Stimulated activated naive CD8-positive, alpha-beta T cell treated with anti-CD3 and anti-CD28 coated beads, Interleukin-15, Interleukin-2, amounts not matched to agents 100 ng/mL and 50 ng/mL, for 24 hours (primary cell): ENCODE data around the gene TLR9.
"Not testable (repeated sequence)": the region's sequence is repeated elsewhere in the genome, so short reads cannot be mapped to it uniquely, and the experiment has no call there.

Experiments
- H3K27ac Mint-ChIP-seq: one replicate; pipeline ENCODE4 v1.8.0; 2021; ENCODE audit warnings: mild to moderate bottlenecking, mixed read lengths
- H3K27me3 Mint-ChIP-seq: one replicate; pipeline ENCODE4 v1.8.0; 2021; ENCODE audit warnings: mixed read lengths
- H3K36me3 Mint-ChIP-seq: one replicate; pipeline ENCODE4 v1.8.0; 2021; ENCODE audit warnings: low read depth, mixed read lengths
- H3K4me1 Mint-ChIP-seq: one replicate; pipeline ENCODE4 v1.8.0; 2021; ENCODE audit warnings: low read depth, mixed read lengths
- H3K4me3 Mint-ChIP-seq: one replicate; pipeline ENCODE4 v1.8.0; 2021; ENCODE audit warnings: mild to moderate bottlenecking, mixed read lengths
- H3K9me3 Mint-ChIP-seq: one replicate; pipeline ENCODE4 v1.8.0; 2021; ENCODE audit warnings: mixed read lengths

TLR9 gene

GRCh38 chr3:52225452-52226228 lies at the start of gene TLR9:
TLR9 (minus strand) TSS chr3:52225645; CDS start chr3:52225529, 116 bp downstream.
- Mint-ChIP-seq H3K36me3 (peaks cover 10% of the 10 kb centered on the region), H3K4me3 (peak within 1 kb of the TSS; percentile 63), H3K9me3 (no peaks in the 10 kb centered on the region), H3K27me3 (no peaks in the 10 kb centered on the region), H3K27ac (peak within 1 kb of the TSS; percentile 82), H3K4me1 (peaks cover 57% of the 10 kb centered on the region)

GRCh38 chr3:52274781-52275180 lies 49.3 kb upstream of the TLR9 start:
- H3K4me1 Mint-ChIP-seq = peaks cover 87% of the 10 kb centered on the region
- H3K27ac Mint-ChIP-seq = peak overlapping the region; percentile 94
- H3K27me3 Mint-ChIP-seq, H3K9me3 Mint-ChIP-seq: not testable (repeated sequence)
- peak overlapping the region; percentile 97 for H3K4me3 Mint-ChIP-seq
- peaks cover 78% of the 10 kb centered on the region for H3K36me3 Mint-ChIP-seq

GRCh38 chr3:52272831-52273230 lies 47.4 kb upstream of the TLR9 start:
- Mint-ChIP-seq H3K4me3 (peak overlapping the region; percentile 97), H3K9me3 (no peaks in the 10 kb centered on the region), H3K27me3 (no peaks in the 10 kb centered on the region), H3K36me3 (peaks cover 89% of the 10 kb centered on the region), H3K4me1 (peaks cover 93% of the 10 kb centered on the region), H3K27ac (peak overlapping the region; percentile 94)

GRCh38 chr3:52272172-52272571 lies 46.7 kb upstream of the TLR9 start:
- Mint-ChIP-seq H3K4me3 (peak overlapping the region; percentile 97), H3K36me3 (peaks cover 89% of the 10 kb centered on the region), H3K4me1 (peaks cover 95% of the 10 kb centered on the region), H3K27ac (peak overlapping the region; percentile 86)
- not testable (repeated sequence) for H3K9me3 Mint-ChIP-seq, H3K27me3 Mint-ChIP-seq

GRCh38 chr3:52270252-52270754 lies 44.9 kb upstream of the TLR9 start:
- Mint-ChIP-seq H3K9me3 (no peaks in the 10 kb centered on the region), H3K27me3 (no peaks in the 10 kb centered on the region), H3K27ac (peak overlapping the region; percentile 86), H3K4me3 (peak overlapping the region; percentile 97), H3K4me1 (peaks cover 94% of the 10 kb centered on the region), H3K36me3 (peaks cover 87% of the 10 kb centered on the region)

- Mint-ChIP-seq H3K27ac (peak overlapping the region; percentile 86), H3K4me1 (peaks cover 92% of the 10 kb centered on the region), H3K27me3 (no peaks in the 10 kb centered on the region), H3K9me3 (no peaks in the 10 kb centered on the region), H3K36me3 (peaks cover 90% of the 10 kb centered on the region), H3K4me3 (peak overlapping the region; percentile 97)
Measured at GRCh38 chr3:52269776-52270175, 44.3 kb upstream of the TLR9 start.

GRCh38 chr3:52268036-52268435 lies 42.6 kb upstream of the TLR9 start:
- Mint-ChIP-seq H3K4me3 (peak overlapping the region; percentile 33), H3K36me3 (peaks cover 91% of the 10 kb centered on the region), H3K27me3 (no peaks in the 10 kb centered on the region), H3K27ac (peak overlapping the region; percentile 86), H3K9me3 (no peaks in the 10 kb centered on the region), H3K4me1 (peaks cover 92% of the 10 kb centered on the region)

- peaks cover 88% of the 10 kb centered on the region for H3K4me1 Mint-ChIP-seq
- no peak overlapping the region for H3K4me3 Mint-ChIP-seq
- no peak overlapping the region for H3K27ac Mint-ChIP-seq
Measured at GRCh38 chr3:52265387-52265786, 39.9 kb upstream of the TLR9 start.

GRCh38 chr3:52262447-52262846 lies 37.0 kb upstream of the TLR9 start:
- no peaks in the 10 kb centered on the region for H3K9me3 Mint-ChIP-seq
- H3K4me3 Mint-ChIP-seq = no peak overlapping the region
- peak overlapping the region; percentile 74 for H3K27ac Mint-ChIP-seq
- peaks cover 98% of the 10 kb centered on the region for H3K36me3 Mint-ChIP-seq
- peaks cover 88% of the 10 kb centered on the region for H3K4me1 Mint-ChIP-seq
- H3K27me3 Mint-ChIP-seq = no peaks in the 10 kb centered on the region

More at GRCh38 chr3:52265387-52265786, 39.9 kb upstream of the TLR9 start:
- Mint-ChIP-seq H3K27me3 (no peaks in the 10 kb centered on the region), H3K9me3 (no peaks in the 10 kb centered on the region), H3K36me3 (peaks cover 94% of the 10 kb centered on the region)

- H3K27ac Mint-ChIP-seq = peak overlapping the region; percentile 19
- H3K27me3 Mint-ChIP-seq = no peaks in the 10 kb centered on the region
- peaks cover 93% of the 10 kb centered on the region for H3K4me1 Mint-ChIP-seq
- H3K4me3 Mint-ChIP-seq = no peak overlapping the region
- H3K9me3 Mint-ChIP-seq = no peaks in the 10 kb centered on the region
- peaks cover 97% of the 10 kb centered on the region for H3K36me3 Mint-ChIP-seq
Measured at GRCh38 chr3:52259448-52259847, 34.0 kb upstream of the TLR9 start.

GRCh38 chr3:52259035-52259434 lies 33.6 kb upstream of the TLR9 start:
- Mint-ChIP-seq H3K4me3 (no peak overlapping the region), H3K27ac (peak overlapping the region; percentile 75), H3K4me1 (peaks cover 93% of the 10 kb centered on the region), H3K9me3 (no peaks in the 10 kb centered on the region), H3K36me3 (peaks cover 97% of the 10 kb centered on the region), H3K27me3 (no peaks in the 10 kb centered on the region)

- H3K27ac Mint-ChIP-seq = peak overlapping the region; percentile 75
- H3K4me3 Mint-ChIP-seq = no peak overlapping the region
- H3K27me3 Mint-ChIP-seq = no peaks in the 10 kb centered on the region
- peaks cover 96% of the 10 kb centered on the region for H3K36me3 Mint-ChIP-seq
- no peaks in the 10 kb centered on the region for H3K9me3 Mint-ChIP-seq
- peaks cover 93% of the 10 kb centered on the region for H3K4me1 Mint-ChIP-seq
Measured at GRCh38 chr3:52257911-52258310, 32.5 kb upstream of the TLR9 start.

GRCh38 chr3:52256622-52257021 lies 31.2 kb upstream of the TLR9 start:
- H3K9me3 Mint-ChIP-seq = no peaks in the 10 kb centered on the region
- H3K36me3 Mint-ChIP-seq = peaks cover 96% of the 10 kb centered on the region
- H3K4me3 Mint-ChIP-seq = no peak overlapping the region
- peak overlapping the region; percentile 78 for H3K27ac Mint-ChIP-seq
- H3K27me3 Mint-ChIP-seq = no peaks in the 10 kb centered on the region
- H3K4me1 Mint-ChIP-seq = peaks cover 93% of the 10 kb centered on the region

GRCh38 chr3:52256159-52256558 lies 30.7 kb upstream of the TLR9 start:
- Mint-ChIP-seq H3K36me3 (peaks cover 91% of the 10 kb centered on the region), H3K9me3 (no peaks in the 10 kb centered on the region), H3K27ac (no peak overlapping the region), H3K4me1 (peaks cover 92% of the 10 kb centered on the region), H3K27me3 (no peaks in the 10 kb centered on the region), H3K4me3 (no peak overlapping the region)

- Mint-ChIP-seq H3K4me3 (peak overlapping the region; percentile 80), H3K4me1 (peaks cover 89% of the 10 kb centered on the region), H3K36me3 (peaks cover 88% of the 10 kb centered on the region), H3K27ac (peak overlapping the region; percentile 95), H3K27me3 (no peaks in the 10 kb centered on the region), H3K9me3 (no peaks in the 10 kb centered on the region)
Measured at GRCh38 chr3:52254608-52255007, 29.2 kb upstream of the TLR9 start.
